WTC11 (cell line): ENCODE data around the gene GPR158. TPM values are rescaled to one million over a fixed set of nuclear protein-coding genes. Genes with fewer than 3 reads are reported as not detected.

Source experiments
- ATAC-seq: fragments of 200-7000 bp; cut with Tn5 transposase; 2 replicates; pipeline ENCODE4 v1.10.0; 2021; ENCODE audit warnings: mild to moderate bottlenecking, moderate library complexity
- CTCF ChIA-PET: fragments of 300-600 bp; sonication (Branson Sonifier 250); formaldehyde crosslinking; loops from one replicate; lab custom pipeline; 2021; ENCODE audit warnings: antibody characterized with exemption; lab: Charles Lee
- POLR2A ChIA-PET: fragments of 350-600 bp; sonication (Branson Sonifier 250); formaldehyde crosslinking; loops from one replicate; lab custom pipeline; 2021; ENCODE audit warnings: antibody characterized with exemption; lab: Charles Lee
- DNase-seq: peaks from one replicate; pipeline ENCODE4 v3.0.0; 2021; ENCODE audit warnings: low spot score
- H3K27ac Mint-ChIP-seq: 2 replicates; pipeline ENCODE4 v1.8.0; 2021; ENCODE audit warnings: mixed read lengths
- H3K27me3 Mint-ChIP-seq: 2 replicates; pipeline ENCODE4 v1.8.0; 2021; ENCODE audit warnings: low read depth, mild to moderate bottlenecking, moderate library complexity, mixed read lengths
- H3K36me3 Mint-ChIP-seq: 2 replicates; pipeline ENCODE4 v1.8.0; 2021; ENCODE audit warnings: mixed read lengths
- H3K4me1 Mint-ChIP-seq: 2 replicates; pipeline ENCODE4 v1.8.0; 2022; ENCODE audit warnings: mixed read lengths
- H3K4me3 Mint-ChIP-seq: 2 replicates; pipeline ENCODE4 v1.8.0; 2021; ENCODE audit warnings: mild to moderate bottlenecking, moderate library complexity, mixed read lengths
- H3K9me3 Mint-ChIP-seq: 2 replicates; pipeline ENCODE4 v1.8.0; 2021; ENCODE audit warnings: mixed read lengths
- ATF6 ChIP-seq: sonication (generic); formaldehyde crosslinking; IDR thresholded peaks from 2 replicates; pipeline ENCODE4 v1.8.1; 2023; ENCODE audit warnings: mild to moderate bottlenecking, missing genetic modification reagents
- ELF4 ChIP-seq: sonication (generic); formaldehyde crosslinking; IDR thresholded peaks from 2 replicates; pipeline ENCODE4 v1.8.1; 2022; ENCODE audit warnings: low read depth, mild to moderate bottlenecking, moderate library complexity, missing genetic modification reagents
- EMX1 ChIP-seq: fragments of 250-450 bp; sonication (Bioruptor Pico); IDR thresholded peaks from 2 replicates; pipeline ENCODE4 v1.8.0; 2021; ENCODE audit warnings: mild to moderate bottlenecking
- ETV6 ChIP-seq: sonication (generic); formaldehyde crosslinking; IDR thresholded peaks from 2 replicates; pipeline ENCODE4 v1.8.1; 2022; ENCODE audit warnings: mild to moderate bottlenecking, missing genetic modification reagents
- IRF1 ChIP-seq: sonication (generic); formaldehyde crosslinking; IDR thresholded peaks from 2 replicates; pipeline ENCODE4 v1.8.0; 2023; ENCODE audit warnings: missing genetic modification reagents
- IRF2 ChIP-seq: sonication (generic); formaldehyde crosslinking; IDR thresholded peaks from 2 replicates; pipeline ENCODE4 v1.8.0; 2022; ENCODE audit warnings: low read depth, missing genetic modification reagents, borderline replicate concordance
- JAZF1 ChIP-seq: fragments of 250-450 bp; sonication (Bioruptor Pico); IDR thresholded peaks from 2 replicates; pipeline ENCODE4 v1.9.0; 2021; ENCODE audit warnings: moderate library complexity, mild to moderate bottlenecking, inconsistent platforms
- MXD4 ChIP-seq: fragments of 250-450 bp; sonication (Bioruptor Pico); IDR thresholded peaks from 2 replicates; pipeline ENCODE4 v1.8.0; 2021; ENCODE audit warnings: mild to moderate bottlenecking, moderate library complexity, borderline replicate concordance
- MYBL2 ChIP-seq: sonication (generic); formaldehyde crosslinking; IDR thresholded peaks from 2 replicates; pipeline ENCODE4 v1.8.1; 2023; ENCODE audit warnings: mild to moderate bottlenecking, moderate library complexity, missing genetic modification reagents
- NFE2L1 ChIP-seq: sonication (generic); formaldehyde crosslinking; IDR thresholded peaks from 2 replicates; pipeline ENCODE4 v1.8.1; 2023; ENCODE audit warnings: missing genetic modification reagents
- NFYB ChIP-seq: sonication (generic); formaldehyde crosslinking; conservative IDR thresholded peaks from 2 replicates; pipeline ENCODE4 v1.8.0; 2022; ENCODE audit warnings: low read depth, missing genetic modification reagents
- RORB ChIP-seq: fragments of 250-450 bp; sonication (Bioruptor Pico); IDR thresholded peaks from 2 replicates; pipeline ENCODE4 v1.9.0; 2021; ENCODE audit warnings: mild to moderate bottlenecking
- TCF7 ChIP-seq: sonication (generic); formaldehyde crosslinking; IDR thresholded peaks from 2 replicates; pipeline ENCODE4 v1.8.0; 2022; ENCODE audit warnings: mild to moderate bottlenecking, low read depth, missing genetic modification reagents, moderate library complexity
- ZNF281 ChIP-seq: sonication (generic); formaldehyde crosslinking; IDR thresholded peaks from 2 replicates; pipeline ENCODE4 v1.8.0; 2023; ENCODE audit warnings: mild to moderate bottlenecking, missing genetic modification reagents
- ZNF396 ChIP-seq: fragments of 250-450 bp; sonication (Bioruptor Pico); IDR thresholded peaks from 2 replicates; pipeline ENCODE4 v1.8.0; 2021; ENCODE audit warnings: mild to moderate bottlenecking, moderate library complexity, borderline replicate concordance
- ZNF512 ChIP-seq: sonication (generic); formaldehyde crosslinking; IDR thresholded peaks from 2 replicates; pipeline ENCODE4 v1.8.1; 2022; ENCODE audit warnings: missing genetic modification reagents, borderline replicate concordance
- total RNA-seq: library from RNA; stranded (reverse); gene quantifications from 3 replicates; pipeline ENCODE4 v1.2.3, GENCODE V29; 2021
- TF ChIP-seq, protein P1 (sequence below): fragments of 250-450 bp; sonication (Bioruptor Pico); IDR thresholded peaks from 2 replicates; pipeline ENCODE4 v1.9.0; 2021; ENCODE audit warnings: mild to moderate bottlenecking
- TF ChIP-seq, protein P2 (sequence below): sonication (generic); formaldehyde crosslinking; conservative IDR thresholded peaks from 2 replicates; pipeline ENCODE4 v1.8.1; 2022; ENCODE audit warnings: mild to moderate bottlenecking, missing genetic modification reagents

Gene GPR158
- total RNA-seq, 1 experiment from 2014 or later, result 0.63 TPM

DNA sequence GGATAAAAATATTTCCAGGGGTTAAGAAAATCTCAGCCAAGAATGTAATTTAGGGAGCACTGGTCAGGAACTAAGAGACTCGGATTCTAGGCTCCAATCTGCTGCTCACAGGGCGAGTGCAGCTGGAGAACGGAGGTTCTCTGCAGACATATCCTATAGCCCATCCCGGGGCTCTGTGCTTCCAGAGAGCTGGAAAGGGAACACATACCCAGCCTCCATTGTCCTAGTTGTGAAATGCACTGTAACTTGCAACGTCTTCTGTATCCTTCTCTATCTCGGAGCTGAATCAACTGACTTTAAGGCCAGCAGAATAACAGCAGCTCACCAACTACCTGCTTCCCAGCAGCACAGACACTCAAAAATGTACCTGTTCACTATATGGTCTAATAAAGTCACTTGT, 408.2 kb downstream of the GPR158 start:
- ChIA-PET POLR2A (no interaction called here), CTCF (no interaction called here)
- peaks cover 14% of the 10 kb centered on the region for H3K36me3 Mint-ChIP-seq
- TF ChIP-seq ATF6 (CRISPR knock-in tag) (no peak), JAZF1 (CRISPR knock-in tag) (no peak), IRF1 (CRISPR knock-in tag) (no peak), ETV6 (no peak), TCF7 (no peak), ELF4 (CRISPR knock-in tag) (no peak), IRF2 (CRISPR knock-in tag) (no peak), NFYB (CRISPR knock-in tag) (no peak), ZNF396 (CRISPR knock-in tag) (no peak), NFE2L1 (CRISPR knock-in tag) (no peak), ZNF281 (CRISPR knock-in tag) (no peak), ZNF512 (CRISPR knock-in tag) (no peak)
- TF ChIP-seq, protein P1, sequence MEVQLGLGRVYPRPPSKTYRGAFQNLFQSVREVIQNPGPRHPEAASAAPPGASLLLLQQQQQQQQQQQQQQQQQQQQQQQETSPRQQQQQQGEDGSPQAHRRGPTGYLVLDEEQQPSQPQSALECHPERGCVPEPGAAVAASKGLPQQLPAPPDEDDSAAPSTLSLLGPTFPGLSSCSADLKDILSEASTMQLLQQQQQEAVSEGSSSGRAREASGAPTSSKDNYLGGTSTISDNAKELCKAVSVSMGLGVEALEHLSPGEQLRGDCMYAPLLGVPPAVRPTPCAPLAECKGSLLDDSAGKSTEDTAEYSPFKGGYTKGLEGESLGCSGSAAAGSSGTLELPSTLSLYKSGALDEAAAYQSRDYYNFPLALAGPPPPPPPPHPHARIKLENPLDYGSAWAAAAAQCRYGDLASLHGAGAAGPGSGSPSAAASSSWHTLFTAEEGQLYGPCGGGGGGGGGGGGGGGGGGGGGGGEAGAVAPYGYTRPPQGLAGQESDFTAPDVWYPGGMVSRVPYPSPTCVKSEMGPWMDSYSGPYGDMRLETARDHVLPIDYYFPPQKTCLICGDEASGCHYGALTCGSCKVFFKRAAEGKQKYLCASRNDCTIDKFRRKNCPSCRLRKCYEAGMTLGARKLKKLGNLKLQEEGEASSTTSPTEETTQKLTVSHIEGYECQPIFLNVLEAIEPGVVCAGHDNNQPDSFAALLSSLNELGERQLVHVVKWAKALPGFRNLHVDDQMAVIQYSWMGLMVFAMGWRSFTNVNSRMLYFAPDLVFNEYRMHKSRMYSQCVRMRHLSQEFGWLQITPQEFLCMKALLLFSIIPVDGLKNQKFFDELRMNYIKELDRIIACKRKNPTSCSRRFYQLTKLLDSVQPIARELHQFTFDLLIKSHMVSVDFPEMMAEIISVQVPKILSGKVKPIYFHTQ (CRISPR knock-in tag), result no peak
- ATAC-seq (no peak), DNase-seq (no peak)
- peaks cover 26% of the 10 kb centered on the region for H3K9me3 Mint-ChIP-seq
- H3K27ac Mint-ChIP-seq, result no peak overlapping the region
- H3K27me3 Mint-ChIP-seq, result no peaks in the 10 kb centered on the region
- no peaks in the 10 kb centered on the region for H3K4me1 Mint-ChIP-seq
- no peak overlapping the region for H3K4me3 Mint-ChIP-seq

DNA sequence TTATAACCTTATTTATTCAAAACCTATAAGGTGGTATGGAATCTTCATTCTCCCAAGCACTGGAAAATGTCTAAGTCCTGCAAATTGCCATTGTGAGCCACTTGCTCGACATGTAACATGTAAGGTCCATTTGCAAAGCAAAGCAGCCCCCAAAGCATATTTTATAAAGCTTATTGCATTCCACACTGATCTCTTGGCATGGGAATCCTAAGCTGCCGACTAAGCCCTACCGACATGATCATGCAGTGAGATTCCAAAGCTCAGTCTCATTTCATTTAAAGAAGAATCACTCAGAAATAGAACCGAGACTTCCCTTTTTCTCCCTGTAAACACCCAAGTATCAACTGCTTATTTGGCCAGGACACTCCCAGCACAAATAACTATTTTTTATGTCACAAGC, 425.9 kb downstream of the GPR158 start:
- H3K4me3 Mint-ChIP-seq, result no peak overlapping the region
- H3K36me3 Mint-ChIP-seq, result no peaks in the 10 kb centered on the region
- no peaks in the 10 kb centered on the region for H3K9me3 Mint-ChIP-seq
- ATAC-seq (no peak), DNase-seq (no peak)
- ChIA-PET POLR2A (no interaction called here), CTCF (no interaction called here)
- no peak overlapping the region for H3K27ac Mint-ChIP-seq
- H3K4me1 Mint-ChIP-seq, result no peaks in the 10 kb centered on the region
- TF ChIP-seq EMX1, result no peak
- no peak for TF ChIP-seq RORB (CRISPR knock-in tag)
- no peak for TF ChIP-seq MYBL2
- TF ChIP-seq, protein P2, sequence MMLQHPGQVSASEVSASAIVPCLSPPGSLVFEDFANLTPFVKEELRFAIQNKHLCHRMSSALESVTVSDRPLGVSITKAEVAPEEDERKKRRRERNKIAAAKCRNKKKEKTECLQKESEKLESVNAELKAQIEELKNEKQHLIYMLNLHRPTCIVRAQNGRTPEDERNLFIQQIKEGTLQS (CRISPR knock-in tag), result no peak
- no peak for TF ChIP-seq NFYB (CRISPR knock-in tag)
- TF ChIP-seq ZNF281 (CRISPR knock-in tag), result no peak
- TF ChIP-seq MXD4 (CRISPR knock-in tag), result no peak
- H3K27me3 Mint-ChIP-seq, result no peaks in the 10 kb centered on the region
